GM04504 (cell line): Measurements from ENCODE around the gene CCDC91.
"Not testable (repeated sequence)": the region's sequence is repeated elsewhere in the genome, so short reads cannot be mapped to it uniquely, and the experiment has no call there.

Experiments used
- DNase-seq: peaks from one replicate; pipeline ENCODE4 v3.0.0-alpha.2; 2012; ENCODE audit warnings: low read depth

CCDC91 gene

GRCh38 chr12:28457785-28458184, 267.5 kb downstream of the CCDC91 start:
- no peak for DNase-seq

- no peak for DNase-seq
Measured at GRCh38 chr12:28459481-28459880, 269.2 kb downstream of the CCDC91 start.

GRCh38 chr12:28460420-28461130, 270.3 kb downstream of the CCDC91 start:
- DNase-seq: no peak

DNA sequence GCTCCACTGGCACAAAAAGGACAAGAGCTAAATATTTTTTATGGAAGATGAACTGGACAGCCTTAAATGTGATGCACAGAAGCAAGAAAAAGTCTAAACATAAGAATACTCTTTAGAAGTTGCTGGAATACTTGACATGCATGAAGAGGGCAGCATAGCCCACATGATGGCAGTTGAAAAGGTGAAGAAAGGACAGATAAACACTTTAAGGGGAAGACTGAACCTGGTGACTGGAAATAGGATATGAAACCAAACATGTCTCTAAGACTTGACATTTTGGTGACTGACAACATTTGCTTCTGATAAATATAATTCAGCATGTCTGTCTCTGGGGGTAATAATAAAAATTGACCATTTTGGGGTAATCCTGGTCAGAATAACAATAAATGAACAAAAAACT, 273.1 kb downstream of the CCDC91 start:
- no peak for DNase-seq

- DNase-seq: not testable (repeated sequence)
Measured at GRCh38 chr12:28471762-28472161, 281.5 kb downstream of the CCDC91 start.

GRCh38 chr12:28476206-28476605, 285.9 kb downstream of the CCDC91 start:
- not testable (repeated sequence) for DNase-seq

DNA sequence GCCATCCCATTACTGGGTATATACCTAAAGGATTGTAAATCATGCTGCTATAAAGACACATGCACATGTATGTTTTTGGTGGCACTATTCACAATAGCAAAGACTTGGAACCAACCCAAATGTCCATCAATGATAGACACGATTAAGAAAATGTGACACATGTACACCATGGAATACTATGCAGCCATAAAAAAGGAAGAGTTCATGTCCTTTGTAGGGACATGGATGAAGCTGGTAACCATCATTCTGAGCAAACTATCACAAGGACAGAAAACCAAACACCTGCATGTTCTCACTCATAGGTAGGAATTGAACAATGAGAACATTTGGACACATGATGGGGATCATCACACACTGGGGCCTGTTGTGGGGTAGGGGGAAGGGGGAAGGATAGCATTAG, 288.8 kb downstream of the CCDC91 start:
- not testable (repeated sequence) for DNase-seq

DNA sequence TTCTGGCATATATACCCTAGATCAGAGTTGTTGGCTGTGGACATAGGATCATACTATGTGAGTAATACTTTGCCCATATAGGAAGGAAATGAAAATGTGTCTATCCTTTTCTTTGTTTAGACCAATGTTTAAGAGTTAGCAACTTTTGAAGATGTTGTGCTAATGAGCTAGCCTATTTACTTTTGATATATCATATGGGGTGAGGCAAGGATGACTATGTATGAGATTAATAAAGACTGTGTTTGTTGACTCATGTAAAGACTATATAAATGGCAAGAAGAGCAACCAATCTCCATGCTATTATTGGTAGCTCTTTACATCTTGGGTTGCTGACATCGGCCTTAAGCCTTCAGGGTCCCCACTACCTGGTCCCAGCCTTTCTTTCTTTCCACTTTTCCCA, 289.4 kb downstream of the CCDC91 start:
- no peak for DNase-seq

- DNase-seq: no peak
Measured at GRCh38 chr12:28484156-28484555, 293.9 kb downstream of the CCDC91 start.

DNA sequence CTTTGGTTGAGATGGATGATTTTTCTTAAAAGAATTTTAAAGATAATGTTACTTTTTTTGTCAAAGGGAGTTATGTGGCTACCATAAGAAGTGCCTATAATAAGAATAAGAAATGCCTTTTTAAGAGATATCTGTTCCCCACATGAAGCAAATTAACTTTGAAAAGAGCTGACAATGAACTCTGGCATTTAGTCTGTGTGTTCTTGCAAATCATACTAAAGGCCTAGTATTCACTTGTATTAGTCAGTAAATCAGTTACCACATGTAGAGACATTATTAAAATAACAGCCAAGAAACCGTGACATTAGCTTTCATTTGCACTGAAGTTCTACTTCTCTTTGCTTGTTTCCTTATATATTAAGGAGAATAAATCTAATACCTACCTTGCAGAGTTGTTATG, 296.3 kb downstream of the CCDC91 start:
- no peak for DNase-seq

DNA sequence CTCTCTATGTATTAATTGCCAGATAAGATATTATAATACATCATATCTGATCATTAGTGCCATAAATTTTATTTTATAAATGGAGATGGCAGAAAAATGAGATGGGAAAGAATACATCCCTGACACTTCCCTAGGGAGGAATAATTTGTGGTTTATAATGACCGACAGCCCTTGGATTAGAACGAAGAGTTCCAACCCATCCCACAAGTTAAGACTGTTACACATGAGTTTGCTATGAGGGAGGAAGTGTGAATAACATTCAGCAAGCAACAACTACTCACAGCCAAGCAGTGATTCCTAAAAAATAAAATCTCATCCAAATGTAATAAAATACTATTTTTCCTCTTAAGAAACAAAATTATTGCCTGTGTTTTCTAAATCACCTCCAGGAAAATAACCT, 299.0 kb downstream of the CCDC91 start:
- DNase-seq: peak; percentile 24

- no peak for DNase-seq
Measured at GRCh38 chr12:28497889-28498411, 307.7 kb downstream of the CCDC91 start.

DNA sequence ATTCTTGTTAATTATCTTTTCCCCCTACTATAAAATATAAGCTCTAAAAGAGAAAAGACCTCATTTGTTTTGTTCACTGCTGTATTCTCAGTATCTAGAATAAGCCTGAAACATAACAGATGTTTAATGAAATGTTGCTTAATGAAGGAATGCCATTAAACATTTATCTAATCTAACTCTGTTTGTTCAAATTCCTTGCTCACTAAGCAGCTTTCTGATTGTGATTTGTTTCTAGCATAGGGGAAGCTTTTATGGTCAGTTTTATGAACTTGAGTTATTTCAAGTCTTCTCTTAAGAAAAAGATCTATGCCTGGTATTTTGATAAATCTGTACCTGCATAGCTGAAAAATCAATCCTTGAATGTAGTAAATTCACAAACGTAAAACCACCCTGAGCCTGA, 308.6 kb downstream of the CCDC91 start:
- no peak for DNase-seq

DNA sequence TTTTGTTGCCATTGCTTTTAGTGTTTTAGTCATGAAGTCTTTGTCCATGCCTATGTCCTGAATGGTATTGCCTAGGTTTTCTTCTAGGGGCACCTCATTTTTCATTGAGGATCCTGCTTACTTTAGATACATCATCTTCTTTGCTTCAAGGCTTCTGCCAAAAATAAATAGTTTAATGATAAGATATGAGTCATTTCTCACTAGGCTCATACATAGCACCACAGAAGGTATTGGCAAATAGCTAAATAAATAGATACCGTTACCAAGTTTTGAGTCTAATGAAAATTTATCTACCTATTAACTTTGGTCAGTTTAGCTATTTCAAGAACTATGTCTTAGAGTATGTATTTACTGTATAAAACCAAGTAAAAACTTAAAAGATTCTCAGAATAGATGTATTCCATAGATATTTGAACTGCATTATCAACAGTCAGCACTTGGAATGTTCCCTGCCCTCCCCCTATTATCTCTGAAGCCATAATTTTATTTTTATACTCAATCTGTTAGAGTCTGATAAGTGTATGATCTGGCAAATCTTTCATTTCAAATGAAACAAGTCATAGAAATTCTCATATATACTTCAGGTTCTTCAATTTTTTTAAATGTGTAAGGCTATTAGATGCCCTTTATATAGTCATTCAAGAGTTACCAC, 310.2 kb downstream of the CCDC91 start:
- DNase-seq: no peak

DNA sequence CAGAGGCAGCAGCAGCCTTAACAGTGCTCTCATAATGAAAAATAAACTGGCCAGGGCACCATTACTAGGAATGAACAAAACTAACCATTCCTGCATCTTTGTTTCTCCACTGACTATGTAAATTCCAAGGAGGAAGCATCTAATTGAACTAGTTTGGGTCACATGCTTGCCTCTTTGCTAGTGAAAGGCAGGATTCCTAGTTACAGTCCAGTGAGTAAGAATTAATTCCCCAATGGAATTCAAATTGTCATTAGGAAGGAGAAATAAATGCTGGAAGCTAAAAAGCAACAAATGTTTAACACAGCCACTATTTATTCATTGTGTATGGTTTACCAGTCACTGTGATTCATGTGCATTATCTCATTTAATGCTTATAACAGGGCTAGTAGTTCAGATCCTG, 316.0 kb downstream of the CCDC91 start:
- no peak for DNase-seq

DNA sequence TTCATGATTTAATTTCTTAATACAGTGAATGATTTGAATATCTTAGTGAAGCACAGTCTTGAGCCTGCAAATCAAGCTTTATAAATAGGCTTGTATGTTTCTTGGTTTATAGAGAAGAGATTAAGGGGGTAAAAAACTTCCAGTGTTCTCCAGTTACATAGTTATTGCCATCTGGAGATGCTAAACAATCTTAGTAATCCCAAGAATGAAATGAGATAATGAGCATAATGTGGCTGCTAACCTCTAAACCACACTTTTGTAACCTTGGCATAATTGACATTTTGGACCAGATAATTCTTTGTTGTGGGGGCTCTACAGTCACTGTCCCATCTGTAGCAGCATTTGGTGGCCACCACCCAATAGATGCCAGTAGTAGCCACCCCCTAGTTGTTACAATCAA, 316.8 kb downstream of the CCDC91 start:
- DNase-seq: peak; percentile 32

DNA sequence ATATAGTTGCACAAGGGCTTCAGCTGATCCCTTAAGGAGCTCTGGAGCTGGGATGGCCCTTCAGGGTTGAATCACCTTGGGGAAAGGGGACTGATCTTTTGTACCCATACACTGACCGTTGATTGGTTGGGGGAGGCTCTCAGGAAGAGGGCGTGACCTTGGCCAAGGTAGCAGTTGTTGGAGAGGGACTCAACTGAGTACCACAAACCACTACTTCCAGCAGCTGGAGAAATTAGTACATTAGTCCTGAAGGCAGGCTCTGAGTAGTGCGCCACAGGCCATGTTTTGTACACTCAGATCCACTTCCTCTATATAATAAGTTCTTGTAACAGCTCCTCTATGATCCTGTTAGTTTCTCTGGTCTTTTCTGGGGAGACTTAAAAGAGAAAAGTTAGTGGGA, 317.6 kb downstream of the CCDC91 start:
- DNase-seq: no peak

DNA sequence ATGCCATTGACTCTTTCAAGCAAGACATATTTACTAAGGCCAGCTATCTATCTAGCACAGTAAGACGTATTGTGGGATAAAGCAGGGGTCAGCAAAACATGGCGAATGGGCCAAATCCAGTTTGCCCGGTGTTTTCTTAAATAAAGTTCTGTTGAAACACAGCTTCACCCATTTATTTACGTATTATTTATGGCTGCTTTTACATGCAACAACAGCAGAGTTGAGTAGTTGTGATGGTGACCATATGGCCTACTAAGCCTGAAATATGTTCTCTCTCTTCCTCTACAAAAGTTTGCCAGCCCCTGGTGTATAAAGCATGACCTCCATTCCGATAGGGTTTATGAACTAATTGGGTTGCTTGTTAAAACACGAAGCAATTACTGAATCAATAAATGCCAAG, 322.1 kb downstream of the CCDC91 start:
- DNase-seq: no peak

DNA sequence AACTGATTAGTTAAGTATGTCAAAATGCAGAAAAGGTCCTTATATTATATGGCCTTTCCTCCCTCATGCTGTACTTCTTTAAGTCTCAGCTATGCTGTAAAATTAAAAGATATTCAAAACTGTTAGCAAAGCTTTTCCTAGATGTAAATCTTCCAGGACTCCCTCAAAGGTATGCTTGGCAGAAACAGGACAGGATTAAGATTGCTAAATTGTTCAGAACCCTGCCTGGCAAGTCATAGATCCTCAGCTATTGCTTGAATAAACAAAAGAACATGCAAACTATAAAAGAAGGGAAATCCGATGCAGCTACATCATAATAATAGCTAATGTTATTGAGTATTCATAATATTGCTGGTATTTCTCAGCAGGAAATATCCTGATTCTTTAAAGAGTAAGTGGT, 322.6 kb downstream of the CCDC91 start:
- no peak for DNase-seq

DNA sequence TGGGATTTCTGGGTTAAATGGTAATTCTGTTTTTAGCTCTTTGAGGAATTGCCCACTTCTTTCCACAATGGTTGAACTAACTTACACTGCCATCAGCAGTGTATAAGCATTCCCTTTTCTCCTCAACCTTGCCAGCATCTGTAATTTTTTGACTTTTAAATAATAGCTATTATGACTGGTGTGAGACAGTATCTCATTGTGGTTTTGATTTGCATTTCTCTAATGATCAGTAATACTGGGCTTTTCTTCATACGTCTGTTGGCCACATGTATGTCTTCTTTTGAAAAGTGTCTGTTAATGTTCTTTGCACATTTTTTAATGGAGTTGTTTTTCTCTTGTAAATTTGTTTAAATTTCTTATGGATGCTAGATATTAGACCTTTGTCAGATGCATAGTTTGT, 323.7 kb downstream of the CCDC91 start:
- no peak for DNase-seq

GRCh38 chr12:28517101-28517500, 326.8 kb downstream of the CCDC91 start:
- no peak for DNase-seq

- no peak for DNase-seq
Measured at GRCh38 chr12:28527631-28528249, 337.5 kb downstream of the CCDC91 start.

GRCh38 chr12:28535216-28535615, 345.0 kb downstream of the CCDC91 start:
- DNase-seq: no peak
